Neural progenitor cell (in vitro differentiated cells): ENCODE data around the gene GATAD2A.

ENCODE experiments used
- CTCF ChIP-seq: fragments of 200-600 bp; sonication (generic); IDR thresholded peaks from 2 replicates; pipeline ENCODE4 v1.5.1; 2017; ENCODE audit warnings: antibody characterized with exemption, mild to moderate bottlenecking
- EZH2phosphoT487 ChIP-seq: fragments of 200-600 bp; sonication (generic); IDR thresholded peaks from 2 replicates; pipeline ENCODE4 v1.6.1; 2017; ENCODE audit warnings: antibody characterized with exemption

GRCh38 chr19:19492026-19492610 is 86.6 kb downstream of the GATAD2A start:
- no peak for TF ChIP-seq CTCF
- no peak for TF ChIP-seq EZH2phosphoT487
